Glutamatergic neuron (in vitro differentiated cells): Measurements from ENCODE around the gene CASKIN1. TPM values are rescaled to one million over a fixed set of nuclear protein-coding genes. Genes with fewer than 3 reads are reported as not detected.
A peak's percentile ranks its signal among the peaks of the same experiment; 100 is the strongest.
"Not testable (repeated sequence)": the region's sequence is repeated elsewhere in the genome, so short reads cannot be mapped to it uniquely, and the experiment has no call there.

Experiments used
- DNase-seq: peaks from one replicate; pipeline ENCODE4 v3.0.0; 2022
- H3K27ac Mint-ChIP-seq: one replicate; pipeline ENCODE4 v1.8.0; 2020; ENCODE audit warnings: mild to moderate bottlenecking, mixed read lengths, inconsistent platforms; ENCODE audit not compliant: unreplicated experiment
- H3K27me3 Mint-ChIP-seq: one replicate; pipeline ENCODE4 v1.8.0; 2020; ENCODE audit warnings: mild to moderate bottlenecking, moderate library complexity, mixed read lengths, inconsistent platforms; ENCODE audit not compliant: unreplicated experiment
- H3K36me3 Mint-ChIP-seq: one replicate; pipeline ENCODE4 v1.8.0; 2020; ENCODE audit warnings: mild to moderate bottlenecking, mixed read lengths, inconsistent platforms; ENCODE audit not compliant: unreplicated experiment
- H3K4me1 Mint-ChIP-seq: one replicate; pipeline ENCODE4 v1.8.0; 2020; ENCODE audit warnings: mild to moderate bottlenecking, low read depth, mixed read lengths, inconsistent platforms; ENCODE audit not compliant: unreplicated experiment
- H3K4me3 Mint-ChIP-seq: one replicate; pipeline ENCODE4 v1.8.0; 2020; ENCODE audit warnings: mild to moderate bottlenecking, mixed read lengths, inconsistent platforms; ENCODE audit not compliant: unreplicated experiment
- H3K9me3 Mint-ChIP-seq: one replicate; pipeline ENCODE4 v1.8.0; 2020; ENCODE audit warnings: mild to moderate bottlenecking, moderate library complexity, mixed read lengths, inconsistent platforms; ENCODE audit not compliant: unreplicated experiment
- CTCF ChIP-seq: fragments of 200-600 bp; sonication (generic); IDR thresholded peaks from one replicate; pipeline ENCODE4 v1.5.0; 2021; ENCODE audit not compliant: partially characterized antibody, unreplicated experiment
- total RNA-seq: library from RNA; stranded (reverse); fragmentation: NEBNext Ultra II Directional; extraction: Animal tissue kit (Norgen Biotek cat#: 25700); gene quantifications from one replicate; pipeline ENCODE4 v1.2.1, GENCODE V29; 2021; ENCODE audit not compliant: unreplicated experiment

Gene CASKIN1
- total RNA-seq, 1 donor from 2014 or later: 31.6 TPM

GRCh38 chr16:2243031-2243528 is 46.7 kb upstream of the CASKIN1 start:
- TF ChIP-seq CTCF: peak; percentile 18
- Mint-ChIP-seq H3K4me3 (no peak overlapping the region), H3K9me3 (peaks cover 5% of the 10 kb centered on the region), H3K27ac (no peak overlapping the region), H3K4me1 (no peaks in the 10 kb centered on the region), H3K36me3 (no peaks in the 10 kb centered on the region), H3K27me3 (no peaks in the 10 kb centered on the region)
- no peak for DNase-seq

GRCh38 chr16:2242598-2242997 is 46.2 kb upstream of the CASKIN1 start:
- Mint-ChIP-seq H3K27me3 (no peaks in the 10 kb centered on the region), H3K27ac (no peak overlapping the region), H3K9me3 (peaks cover 6% of the 10 kb centered on the region), H3K36me3 (no peaks in the 10 kb centered on the region), H3K4me3 (no peak overlapping the region), H3K4me1 (no peaks in the 10 kb centered on the region)
- no peak for TF ChIP-seq CTCF
- no peak for DNase-seq

DNA sequence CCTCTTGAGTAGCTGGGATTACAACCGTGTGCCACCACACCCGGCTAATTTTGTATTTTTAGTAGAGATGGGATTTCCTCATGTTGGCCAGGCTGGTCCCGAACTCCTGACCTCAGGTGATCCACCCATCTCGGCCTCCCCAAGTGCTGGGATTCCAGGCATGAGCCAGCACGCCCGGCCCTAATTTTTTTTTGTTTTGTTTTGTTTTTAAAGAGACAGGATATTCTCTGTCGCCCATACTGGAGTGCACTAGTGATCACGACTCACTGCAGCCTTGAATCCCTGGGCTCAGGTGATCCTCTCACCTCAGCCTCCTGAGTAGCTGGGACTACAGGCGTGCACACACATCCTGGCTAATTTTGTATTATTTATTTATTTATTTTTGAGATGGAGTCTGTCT is 43.9 kb upstream of the CASKIN1 start:
- not testable (repeated sequence) for H3K9me3 Mint-ChIP-seq, H3K36me3 Mint-ChIP-seq, H3K27me3 Mint-ChIP-seq, DNase-seq, H3K4me1 Mint-ChIP-seq, H3K27ac Mint-ChIP-seq, H3K4me3 Mint-ChIP-seq

- no peak overlapping the region for H3K4me3 Mint-ChIP-seq
- H3K27me3 Mint-ChIP-seq: peaks cover 4% of the 10 kb centered on the region
- no peak overlapping the region for H3K27ac Mint-ChIP-seq
- DNase-seq: no peak
- no peaks in the 10 kb centered on the region for H3K4me1 Mint-ChIP-seq
- peaks cover 6% of the 10 kb centered on the region for H3K9me3 Mint-ChIP-seq
- no peaks in the 10 kb centered on the region for H3K36me3 Mint-ChIP-seq
- TF ChIP-seq CTCF: no peak
Observed at GRCh38 chr16:2238838-2239675, 42.7 kb upstream of the CASKIN1 start.

- H3K4me3 Mint-ChIP-seq: no peak overlapping the region
- peaks cover 9% of the 10 kb centered on the region for H3K9me3 Mint-ChIP-seq
- no peak for TF ChIP-seq CTCF
Observed at GRCh38 chr16:2238150-2238837, 41.9 kb upstream of the CASKIN1 start.

More at GRCh38 chr16:2238150-2238837, 41.9 kb upstream of the CASKIN1 start:
- Mint-ChIP-seq H3K36me3 (no peaks in the 10 kb centered on the region), H3K4me1 (no peaks in the 10 kb centered on the region), H3K27me3 (peaks cover 4% of the 10 kb centered on the region), H3K27ac (no peak overlapping the region)
- DNase-seq: no peak
